ENCODE data around the gene GABBR2. TPM values are rescaled to one million over a fixed set of nuclear protein-coding genes. Genes with fewer than 3 reads are reported as not detected.
"Not testable (repeated sequence)": the region's sequence is repeated elsewhere in the genome, so short reads cannot be mapped to it uniquely, and the experiment has no call there.

Gene GABBR2
- total RNA-seq, 1 experiment from 2014 or later = 3.8 TPM

- Histone ChIP-seq H3K36me3 (no peaks in the 10 kb centered on the region), H3K9me3 (no peaks in the 10 kb centered on the region), H3K4me3 (no peak overlapping the region), H3K27me3 (no peaks in the 10 kb centered on the region)
- DNase-seq = no peak
Measured at GRCh38 chr9:98514841-98515240, 193.9 kb downstream of the GABBR2 start.

- H3K4me3 ChIP-seq, H3K27me3 ChIP-seq, H3K9me3 ChIP-seq, H3K36me3 ChIP-seq, DNase-seq: not testable (repeated sequence)
Measured at GRCh38 chr9:98508217-98508919, 200.4 kb downstream of the GABBR2 start.

- DNase-seq = no peak
- Histone ChIP-seq H3K36me3 (no peaks in the 10 kb centered on the region), H3K4me3 (no peak overlapping the region), H3K27me3 (no peaks in the 10 kb centered on the region), H3K9me3 (no peaks in the 10 kb centered on the region)
Measured at GRCh38 chr9:98506422-98507054, 202.2 kb downstream of the GABBR2 start.

DNA sequence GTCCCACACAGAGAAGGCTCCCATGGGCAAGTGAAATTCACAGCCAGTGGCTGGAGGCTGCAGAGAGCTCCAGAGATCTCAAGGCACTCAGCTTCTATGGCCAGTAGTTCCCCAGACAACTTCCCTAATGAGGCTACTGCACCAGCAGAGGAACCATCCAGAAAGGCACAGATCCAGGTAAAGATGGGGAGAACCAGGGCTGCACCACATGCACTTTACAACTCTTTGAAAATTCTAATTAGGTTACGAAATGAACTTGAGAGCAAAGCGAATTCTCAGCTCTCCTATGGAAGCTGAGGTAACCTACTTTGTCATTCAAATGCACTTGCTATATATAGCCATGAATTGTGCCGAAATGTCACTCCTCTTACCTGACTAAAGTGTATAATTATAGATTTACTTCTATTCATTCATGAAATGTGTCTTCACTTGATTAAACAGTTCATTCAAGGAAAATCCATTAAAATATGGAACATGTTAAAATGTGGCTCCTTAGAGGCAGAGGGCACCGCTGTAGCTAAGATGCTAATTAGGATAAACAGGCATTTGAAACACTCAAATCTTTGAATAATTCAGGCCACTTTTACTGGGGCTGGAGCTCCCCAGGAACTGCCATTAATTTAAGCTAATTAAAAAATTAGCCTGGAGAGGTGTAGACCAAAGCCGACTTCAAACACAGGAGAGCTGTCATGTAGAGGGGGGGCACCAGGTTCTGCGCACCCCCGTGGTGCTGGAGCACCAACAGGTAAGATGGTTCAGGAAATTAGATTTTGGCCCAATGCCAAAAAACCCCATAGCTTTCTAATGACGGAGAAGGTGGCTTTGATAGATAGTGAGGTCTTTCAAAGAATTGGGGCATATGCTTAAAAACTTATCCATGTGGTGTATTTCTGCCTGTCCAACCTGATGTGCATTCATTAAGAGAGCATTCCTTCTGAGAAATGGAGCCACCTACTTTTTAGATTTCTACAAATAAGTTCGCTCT, 204.1 kb downstream of the GABBR2 start:
- DNase-seq = no peak
- Histone ChIP-seq H3K9me3 (no peaks in the 10 kb centered on the region), H3K36me3 (no peaks in the 10 kb centered on the region), H3K27me3 (no peaks in the 10 kb centered on the region), H3K4me3 (no peak overlapping the region)

- no peaks in the 10 kb centered on the region for H3K9me3 ChIP-seq
- H3K27me3 ChIP-seq = no peaks in the 10 kb centered on the region
- DNase-seq = no peak
- H3K36me3 ChIP-seq = no peaks in the 10 kb centered on the region
- no peak overlapping the region for H3K4me3 ChIP-seq
Measured at GRCh38 chr9:98503867-98504266, 204.9 kb downstream of the GABBR2 start.

DNA sequence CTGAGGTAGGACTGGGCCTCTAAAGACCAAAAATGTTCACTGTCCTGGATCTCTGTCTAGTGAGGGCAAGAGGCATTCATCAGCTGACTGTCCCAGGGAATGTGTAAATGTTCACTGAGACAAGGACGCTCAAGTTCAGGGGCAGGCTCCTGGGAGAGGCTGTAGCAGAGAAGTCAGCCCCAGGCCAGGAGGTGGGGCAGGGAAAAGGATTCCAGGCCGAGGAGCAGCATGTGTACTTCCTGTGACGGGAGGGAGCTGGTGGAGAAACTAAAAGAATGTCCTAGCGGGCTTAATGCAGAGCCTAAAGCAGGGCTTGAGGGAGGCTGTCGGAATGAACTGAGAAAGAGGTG, 205.8 kb downstream of the GABBR2 start:
- H3K9me3 ChIP-seq = no peaks in the 10 kb centered on the region
- H3K4me3 ChIP-seq = no peak overlapping the region
- no peaks in the 10 kb centered on the region for H3K27me3 ChIP-seq
- H3K36me3 ChIP-seq = no peaks in the 10 kb centered on the region
- DNase-seq = no peak

- Histone ChIP-seq H3K36me3 (no peaks in the 10 kb centered on the region), H3K27me3 (no peaks in the 10 kb centered on the region), H3K4me3 (no peak overlapping the region), H3K9me3 (no peaks in the 10 kb centered on the region)
- DNase-seq = no peak
Measured at GRCh38 chr9:98502311-98502975, 206.3 kb downstream of the GABBR2 start.

- H3K4me3 ChIP-seq = no peak overlapping the region
- H3K9me3 ChIP-seq = no peaks in the 10 kb centered on the region
- no peaks in the 10 kb centered on the region for H3K36me3 ChIP-seq
- no peaks in the 10 kb centered on the region for H3K27me3 ChIP-seq
- DNase-seq = no peak
Measured at GRCh38 chr9:98501819-98502218, 206.9 kb downstream of the GABBR2 start.

DNA sequence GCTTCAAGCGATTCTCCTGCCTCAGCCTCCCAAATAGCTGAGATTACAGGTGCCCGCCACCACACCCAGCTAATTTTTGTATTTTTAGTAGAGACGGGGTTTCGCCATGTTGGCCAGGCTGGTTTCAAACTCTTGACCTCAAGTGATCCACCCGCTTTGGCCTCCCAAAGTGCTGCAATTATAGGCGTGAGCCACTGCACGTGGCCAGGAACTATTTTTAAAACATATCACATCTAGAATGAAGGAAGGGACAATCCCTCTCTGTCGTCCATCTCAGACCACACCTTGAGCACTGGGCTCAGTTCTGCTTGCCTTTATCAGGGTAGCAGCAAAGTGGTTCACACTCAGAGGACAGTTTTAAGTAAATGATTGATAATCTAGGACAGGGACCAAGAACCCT, 207.5 kb downstream of the GABBR2 start:
- not testable (repeated sequence) for H3K9me3 ChIP-seq, H3K36me3 ChIP-seq, H3K27me3 ChIP-seq, H3K4me3 ChIP-seq, DNase-seq

GRCh38 chr9:98500337-98500919, 208.3 kb downstream of the GABBR2 start:
- Histone ChIP-seq H3K4me3 (no peak overlapping the region), H3K9me3 (no peaks in the 10 kb centered on the region), H3K27me3 (no peaks in the 10 kb centered on the region), H3K36me3 (no peaks in the 10 kb centered on the region)
- DNase-seq = no peak

- Histone ChIP-seq H3K36me3 (no peaks in the 10 kb centered on the region; the same call in 1 of the 2 replicates), H3K4me3 (no peak overlapping the region), H3K27me3 (no peaks in the 10 kb centered on the region), H3K9me3 (no peaks in the 10 kb centered on the region)
- DNase-seq = no peak
Measured at GRCh38 chr9:98495530-98495929, 213.2 kb downstream of the GABBR2 start.

GRCh38 chr9:98494852-98495251, 213.9 kb downstream of the GABBR2 start:
- Histone ChIP-seq H3K9me3 (no peaks in the 10 kb centered on the region), H3K4me3 (no peak overlapping the region), H3K36me3 (no peaks in the 10 kb centered on the region; the same call in 1 of the 2 replicates), H3K27me3 (no peaks in the 10 kb centered on the region)
- no peak for DNase-seq

DNA sequence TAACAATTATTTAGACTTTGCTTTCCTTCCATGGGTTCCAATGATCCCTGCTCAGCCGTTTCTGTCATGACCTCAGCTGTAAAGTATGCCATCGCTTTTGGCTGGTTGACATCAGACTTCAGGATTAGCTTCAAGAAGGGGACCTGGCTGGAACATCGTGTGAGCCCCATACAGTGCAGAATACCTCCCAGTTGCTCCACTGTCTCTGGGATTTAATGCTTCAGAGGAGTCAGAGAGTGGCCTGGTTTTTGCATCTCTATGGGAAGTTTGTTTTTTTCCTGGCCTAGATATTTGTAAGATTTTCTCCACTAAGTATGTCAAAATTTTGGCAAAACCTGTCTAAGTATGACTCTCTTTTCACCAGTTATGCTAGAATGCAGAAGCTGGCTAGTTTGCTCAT, 216.9 kb downstream of the GABBR2 start:
- H3K4me3 ChIP-seq = no peak overlapping the region
- H3K36me3 ChIP-seq = no peaks in the 10 kb centered on the region; the same call in 1 of the 2 replicates
- no peaks in the 10 kb centered on the region for H3K27me3 ChIP-seq
- H3K9me3 ChIP-seq = no peaks in the 10 kb centered on the region
- peak; percentile 59 for DNase-seq

- no peaks in the 10 kb centered on the region for H3K9me3 ChIP-seq
- DNase-seq = no peak
- H3K36me3 ChIP-seq = no peaks in the 10 kb centered on the region; the same call in 1 of the 2 replicates
- no peak overlapping the region for H3K4me3 ChIP-seq
- H3K27me3 ChIP-seq = no peaks in the 10 kb centered on the region
Measured at GRCh38 chr9:98491231-98491651, 217.5 kb downstream of the GABBR2 start.

DNA sequence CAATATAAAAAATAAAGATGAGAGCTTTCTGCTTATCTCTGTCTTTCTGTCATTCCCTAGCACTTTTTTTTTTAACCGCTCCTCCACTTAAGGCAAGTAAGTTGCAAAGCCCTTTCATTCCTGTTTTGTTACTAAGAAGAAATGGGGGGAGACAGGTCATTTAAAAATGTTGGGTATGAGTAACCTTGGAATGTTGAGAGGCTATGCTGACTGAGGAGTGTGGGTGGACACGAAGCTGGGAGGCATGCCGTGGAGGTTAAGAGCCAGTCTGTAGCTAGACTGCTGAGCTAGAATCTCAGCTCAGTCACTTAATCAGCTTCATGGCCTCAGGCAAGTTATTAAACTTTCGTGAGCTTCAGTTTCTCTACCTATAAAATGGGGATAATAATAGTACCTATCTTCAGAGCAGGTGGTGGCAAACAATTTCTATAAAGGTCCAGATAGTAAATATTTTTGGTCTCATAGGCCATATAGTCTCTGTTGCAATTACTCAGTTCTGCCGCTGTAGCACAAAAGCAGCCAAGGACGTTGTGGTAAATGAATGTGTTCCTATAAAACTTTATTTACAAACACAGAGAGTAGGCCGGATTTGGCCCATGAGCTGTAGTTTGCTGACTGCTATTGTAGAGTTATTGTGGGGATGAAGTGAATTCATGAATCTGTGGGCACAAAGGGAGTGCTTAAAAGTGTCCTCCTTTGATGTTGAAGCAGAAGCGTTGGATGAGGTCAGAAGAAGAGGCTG, 220.0 kb downstream of the GABBR2 start:
- no peaks in the 10 kb centered on the region for H3K27me3 ChIP-seq
- no peak overlapping the region for H3K4me3 ChIP-seq
- no peaks in the 10 kb centered on the region for H3K9me3 ChIP-seq
- peak; percentile 88 for DNase-seq
- H3K36me3 ChIP-seq = no peaks in the 10 kb centered on the region

- no peak overlapping the region for H3K4me3 ChIP-seq
- no peak for DNase-seq
- H3K9me3 ChIP-seq = no peaks in the 10 kb centered on the region
- no peaks in the 10 kb centered on the region for H3K27me3 ChIP-seq
- no peaks in the 10 kb centered on the region for H3K36me3 ChIP-seq
Measured at GRCh38 chr9:98485706-98486105, 223.0 kb downstream of the GABBR2 start.

Measured in MG63 (cell line).